SK-N-SH (cell line): ENCODE measurements around the gene ITFG1. TPM values are rescaled to one million over a fixed set of nuclear protein-coding genes. Genes with fewer than 3 reads are reported as not detected.

Experiments used
- CTCF ChIA-PET: fragments of 300-600, 350-600 bp; formaldehyde crosslinking; extraction: SDS; loops from one replicate; lab custom pipeline; 2021; lab: Yijun Ruan, JAX
- POLR2A ChIA-PET: fragments of 350-600 bp; sonication (Branson Sonifier 250); formaldehyde crosslinking; extraction: SDS; loops from one replicate; lab custom pipeline; 2020; ENCODE audit warnings: antibody characterized with exemption, inconsistent platforms; lab: Yijun Ruan, JAX
- DNase-seq: peaks from one replicate; pipeline ENCODE4 v3.0.0; 2012
- H2AFZ ChIP-seq: fragments of 200-600 bp; sonication (generic); 2 replicates; pipeline ENCODE4 v1.8.1; 2016; ENCODE audit warnings: antibody characterized with exemption, mild to moderate bottlenecking, low read depth
- H3F3A ChIP-seq: fragments of 200-600 bp; sonication (generic); replicated peaks from 2 replicates; pipeline ENCODE3; 2016; ENCODE audit warnings: antibody characterized with exemption, mild to moderate bottlenecking; ENCODE audit not compliant: insufficient read depth
- H3K27ac ChIP-seq, 2 experiments: fragments of 200-500 bp in 1 of 2; fragments of 200-600 bp in 1 of 2; sonication (Bioruptor generic) in 1 of 2; sonication (generic), shearing (Covaris generic) in 1 of 2; 2 replicates each; pipeline versions ENCODE4 v1.5.1 to v1.6.1; 2014 to 2016; ENCODE audit warnings: low read depth in 2 of 2, inconsistent platforms in 1 of 2, low read length in 1 of 2, mild to moderate bottlenecking in 1 of 2, mixed read lengths in 1 of 2
- H3K27me3 ChIP-seq: fragments of 200-600 bp; sonication (generic), shearing (Covaris generic); 2 replicates; pipeline ENCODE4 v1.6.1; 2016; ENCODE audit warnings: mixed run types; ENCODE audit not compliant: insufficient read depth
- H3K36me3 ChIP-seq, 2 experiments: fragments of 200-500 bp in 1 of 2; fragments of 200-600 bp in 1 of 2; sonication (Bioruptor generic) in 1 of 2; sonication (generic) in 1 of 2; replicated peaks in 1 of 2; 2 replicates each; pipeline versions ENCODE3 to v1.5.1; 2014 to 2016; ENCODE audit warnings: low read length in 1 of 2, mild to moderate bottlenecking in 1 of 2; ENCODE audit not compliant: insufficient read depth in 2 of 2, control insufficient read depth in 1 of 2
- H3K4me1 ChIP-seq, 2 experiments: fragments of 200-500 bp in 1 of 2; fragments of 200-600 bp in 1 of 2; sonication (Bioruptor generic) in 1 of 2; sonication (generic), shearing (Covaris generic) in 1 of 2; 2 replicates each; pipeline versions ENCODE4 v1.5.1 to v1.6.1; 2014 to 2016; ENCODE audit warnings: low read depth in 1 of 2, low read length in 1 of 2, mixed run types in 1 of 2; ENCODE audit not compliant: insufficient read depth in 2 of 2, control insufficient read depth in 1 of 2
- H3K4me2 ChIP-seq: fragments of 200-600 bp; sonication (generic), shearing (Covaris generic); 2 replicates; pipeline ENCODE4 v1.6.1; 2017; ENCODE audit warnings: mixed run types
- H3K4me3 ChIP-seq, 2 experiments: fragments of 200-500 bp in 1 of 2; fragments of 200-600 bp in 1 of 2; sonication (Bioruptor generic) in 1 of 2; sonication (generic), shearing (Covaris generic) in 1 of 2; 2 replicates each; pipeline versions ENCODE4 v1.5.1 to v1.8.1; 2014 to 2016; ENCODE audit warnings: low read depth in 2 of 2, inconsistent platforms in 1 of 2, low read length in 1 of 2, mild to moderate bottlenecking in 1 of 2, mixed read lengths in 1 of 2, moderate library complexity in 1 of 2
- H3K79me2 ChIP-seq: fragments of 200-600 bp; sonication (generic); 2 replicates; pipeline ENCODE4 v1.8.1; 2017; ENCODE audit warnings: mild to moderate bottlenecking; ENCODE audit not compliant: insufficient read depth
- H3K9ac ChIP-seq: fragments of 200-600 bp; sonication (generic); 2 replicates; pipeline ENCODE4 v1.6.1; 2017; ENCODE audit warnings: mixed run types
- H3K9me2 ChIP-seq: fragments of 200-600 bp; sonication (generic); 2 replicates; pipeline ENCODE4 v1.6.1; 2017; ENCODE audit warnings: mixed run types
- H3K9me3 ChIP-seq: fragments of 200-600 bp; sonication (generic); 2 replicates; pipeline ENCODE4 v1.6.1; 2017; ENCODE audit warnings: mixed run types, mild to moderate bottlenecking, moderate library complexity
- H4K20me1 ChIP-seq: fragments of 200-600 bp; sonication (generic); 2 replicates; pipeline ENCODE4 v1.6.1; 2017; ENCODE audit warnings: mild to moderate bottlenecking, mixed run types; ENCODE audit not compliant: insufficient read depth
- ELF1 ChIP-seq: IDR thresholded peaks from 2 replicates; pipeline ENCODE4 v1.4.0; 2012
- EP300 ChIP-seq, 2 experiments: IDR thresholded peaks; 2 replicates each; pipeline versions ENCODE4 v1.4.0 to v1.6.1; 2012; ENCODE audit warnings: borderline replicate concordance in 1 of 2, low read depth in 1 of 2, low read length in 1 of 2
- EZH2phosphoT487 ChIP-seq: fragments of 200-600 bp; sonication (generic); IDR thresholded peaks from 2 replicates; pipeline ENCODE4 v1.6.1; 2017; ENCODE audit warnings: low read depth, mixed run types, mild to moderate bottlenecking, antibody characterized with exemption, moderate library complexity, borderline replicate concordance
- FOXJ3 ChIP-seq: sonication (generic); formaldehyde crosslinking; IDR thresholded peaks from 2 replicates; pipeline ENCODE4 v1.5.1; 2020; ENCODE audit warnings: mild to moderate bottlenecking, missing genetic modification reagents
- GATA2 ChIP-seq: sonication (generic); formaldehyde crosslinking; IDR thresholded peaks from 2 replicates; pipeline ENCODE4 v1.5.0; 2020; ENCODE audit warnings: mild to moderate bottlenecking, missing genetic modification reagents
- MAX ChIP-seq: IDR thresholded peaks from 2 replicates; pipeline ENCODE4 v1.4.0; 2012; ENCODE audit warnings: low read depth
- NFIC ChIP-seq: IDR thresholded peaks from 2 replicates; pipeline ENCODE4 v1.4.0; 2012; ENCODE audit warnings: borderline replicate concordance
- PBX3 ChIP-seq: IDR thresholded peaks from 2 replicates; pipeline ENCODE4; 2012
- POLR2AphosphoS5 ChIP-seq: IDR thresholded peaks from 2 replicates; pipeline ENCODE4 v1.6.1; 2012; ENCODE audit warnings: low read depth, low read length
- REST ChIP-seq: IDR thresholded peaks from 2 replicates; pipeline ENCODE4 v1.6.1; 2012; ENCODE audit warnings: mild to moderate bottlenecking, low read depth, low read length, moderate library complexity
- RFX5 ChIP-seq: IDR thresholded peaks from 2 replicates; pipeline ENCODE4 v1.6.1; 2012; ENCODE audit warnings: mild to moderate bottlenecking, improper control_type of control experiment, low read length
- SIN3A ChIP-seq: IDR thresholded peaks from 2 replicates; pipeline ENCODE4 v1.6.1; 2012; ENCODE audit warnings: low read depth, mild to moderate bottlenecking, low read length, moderate library complexity, borderline replicate concordance
- TAF1 ChIP-seq: IDR thresholded peaks from 2 replicates; pipeline ENCODE4 v1.6.1; 2012; ENCODE audit warnings: low read depth, mild to moderate bottlenecking, low read length, moderate library complexity, borderline replicate concordance
- USF2 ChIP-seq: fragments of 150-350 bp; IDR thresholded peaks from 2 replicates; pipeline ENCODE4 v1.6.1; 2017; ENCODE audit warnings: antibody characterized with exemption, low read length, low read depth, borderline replicate concordance
- WGBS: methylation state at CpG from one replicate; pipeline ENCODE4 v1.1.6; 2017; ENCODE audit warnings: low lambda C conversion rate; 5-methylcytosine and 5-hydroxymethylcytosine counted together
- polyA plus RNA-seq, 3 experiments: library from polyadenylated mRNA; depleted of rRNA; stranded (reverse); fragments of >200 nt; gene quantifications; 2 replicates each; pipeline ENCODE4 v1.2.3, GENCODE V29; 2012

ITFG1 gene
- polyA plus RNA-seq, 1 of the 3 experiments (the other 2 are of a cell fraction), result 48.6 TPM

- H3K27me3 ChIP-seq, result no peaks in the 10 kb centered on the region
- H3F3A ChIP-seq, result peaks cover 3% of the 10 kb centered on the region
- WGBS, result 92% methylated on average over 8 of the region's 8 CpGs
- no peak overlapping the region for H3K9ac ChIP-seq
- H3K9me2 ChIP-seq, result no peaks in the 10 kb centered on the region
- no peaks in the 10 kb centered on the region for H3K36me3 ChIP-seq
- ChIA-PET POLR2A (no interaction called here), CTCF (no interaction called here)
- H3K4me3 ChIP-seq, result no peak overlapping the region
- H2AFZ ChIP-seq, result no peak overlapping the region
- H4K20me1 ChIP-seq, result no peaks in the 10 kb centered on the region
- H3K9me3 ChIP-seq, result no peaks in the 10 kb centered on the region
- no peak overlapping the region for H3K27ac ChIP-seq
- H3K4me2 ChIP-seq, result no peak overlapping the region
- no peaks in the 10 kb centered on the region for H3K79me2 ChIP-seq
- no peak for DNase-seq
- TF ChIP-seq PBX3, result no peak
- no peak for TF ChIP-seq NFIC
- no peak for TF ChIP-seq GATA2 (CRISPR knock-in tag)
- H3K4me1 ChIP-seq, result peaks cover 0 to 6% of the 10 kb centered on the region in 2 experiments; a peak in 2 of 4 replicates
Measured at GRCh38 chr16:47180073-47180472, 280.8 kb downstream of the ITFG1 start.

GRCh38 chr16:47175152-47175551 is 285.7 kb downstream of the ITFG1 start:
- Histone ChIP-seq H3K9me3 (no peaks in the 10 kb centered on the region), H3K4me1 (peaks cover 0 to 6% of the 10 kb centered on the region in 2 experiments; a peak in 2 of 4 replicates), H2AFZ (no peak overlapping the region), H4K20me1 (no peaks in the 10 kb centered on the region), H3K36me3 (peaks cover 0 to under 1% of the 10 kb centered on the region in 2 experiments), H3K27me3 (no peaks in the 10 kb centered on the region), H3K9ac (no peak overlapping the region), H3K27ac (no peak overlapping the region), H3K4me2 (no peak overlapping the region), H3K9me2 (no peaks in the 10 kb centered on the region), H3K4me3 (no peak overlapping the region)
- ChIA-PET CTCF (interaction anchor here (1.2 kb wide), 1 partner anchor 34 kb away, joined by 3 read pairs; no protein-coding TSS in a partner anchor), POLR2A (no interaction called here)
- no peak for DNase-seq
- TF ChIP-seq EZH2phosphoT487, result no peak
- no peak for TF ChIP-seq RFX5
- no peak for TF ChIP-seq EP300 (IDR thresholded peaks at IDR 0.05; ENCODE audit: borderline replicate concordance in 1 of 2, low read depth in 1 of 2, low read length in 1 of 2)
- no peak for TF ChIP-seq MAX
- no peak for TF ChIP-seq REST
- no peak for TF ChIP-seq FOXJ3 (CRISPR knock-in tag)
- no peak for TF ChIP-seq TAF1
- no peak for TF ChIP-seq POLR2AphosphoS5
- no peak for TF ChIP-seq ELF1
- no peak for TF ChIP-seq NFIC
- no peak for TF ChIP-seq SIN3A
- no peak for TF ChIP-seq PBX3
- TF ChIP-seq USF2, result no peak
- TF ChIP-seq, all 33 proteins: peak for 0
- Histone ChIP-seq H3K79me2 (no peaks in the 10 kb centered on the region), H3F3A (peaks cover 3% of the 10 kb centered on the region)
